Keratinocyte (primary cell): ENCODE results near the gene PUS7L. TPM values are rescaled to one million over a fixed set of nuclear protein-coding genes. Genes with fewer than 3 reads are reported as not detected.

Experiments
- DNase-seq: peaks from one replicate; pipeline ENCODE4 v3.0.0-alpha.2; 2011; ENCODE audit warnings: low read depth, missing footprints, low spot score
- FAIRE-seq: peaks from 2 replicates; lab custom pipeline; 2011; peaks lifted over from hg19 to GRCh38; lab: Jason Lieb, UNC
- H2AFZ ChIP-seq: 2 replicates; pipeline ENCODE4 v1.6.0; 2012; ENCODE audit warnings: low read length, control low read depth, inconsistent platforms; ENCODE audit not compliant: control insufficient read depth
- H3K27ac ChIP-seq: 2 replicates; pipeline ENCODE4 v1.5.1; 2011; ENCODE audit warnings: low read length; ENCODE audit not compliant: control insufficient read depth, insufficient read depth
- H3K27me3 ChIP-seq: 3 replicates; pipeline ENCODE4 v1.6.0; 2011; ENCODE audit warnings: low read length; ENCODE audit not compliant: control insufficient read depth, insufficient read depth; ENCODE audit errors: extremely low read depth
- H3K36me3 ChIP-seq, 2 experiments: 2 replicates in 1 of 2; 3 replicates in 1 of 2; pipeline ENCODE4 v1.5.1; 2011; ENCODE audit warnings: low read length in 2 of 2, mild to moderate bottlenecking in 1 of 2; ENCODE audit not compliant: control insufficient read depth in 2 of 2, insufficient read depth in 2 of 2; ENCODE audit errors: extremely low read depth in 1 of 2
- H3K4me1 ChIP-seq: 3 replicates; pipeline ENCODE4 v1.5.1; 2011; ENCODE audit warnings: low read length; ENCODE audit not compliant: control insufficient read depth, insufficient read depth; ENCODE audit errors: extremely low read depth
- H3K4me2 ChIP-seq: 3 replicates; pipeline ENCODE4 v1.6.0; 2011; ENCODE audit warnings: low read depth, low read length; ENCODE audit not compliant: control insufficient read depth, insufficient read depth; ENCODE audit errors: extremely low read depth
- H3K4me3 ChIP-seq, 3 experiments: fragments of 200-600 bp in 1 of 3; sonication (generic) in 1 of 3; 2 replicates in 2 of 3; 3 replicates in 1 of 3; pipeline ENCODE4 v1.5.1; 2011 to 2016; ENCODE audit warnings: low read length in 3 of 3, mild to moderate bottlenecking in 3 of 3, control low read depth in 2 of 3, inconsistent platforms in 1 of 3, low read depth in 1 of 3, mixed read lengths in 1 of 3, mixed run types in 1 of 3, moderate library complexity in 1 of 3; ENCODE audit not compliant: control insufficient read depth in 2 of 3, insufficient read depth in 2 of 3; ENCODE audit errors: extremely low read depth in 1 of 3
- H3K79me2 ChIP-seq: 2 replicates; pipeline ENCODE4 v1.6.0; 2012; ENCODE audit warnings: low read length; ENCODE audit not compliant: control insufficient read depth, insufficient read depth
- H3K9ac ChIP-seq: 3 replicates; pipeline ENCODE4 v1.6.0; 2011; ENCODE audit warnings: low read length; ENCODE audit not compliant: control insufficient read depth, insufficient read depth; ENCODE audit errors: extremely low read depth
- H3K9me1 ChIP-seq: 3 replicates; pipeline ENCODE4 v1.6.0; 2011; ENCODE audit warnings: low read length; ENCODE audit not compliant: control insufficient read depth, insufficient read depth; ENCODE audit errors: extremely low read depth
- H3K9me3 ChIP-seq: 2 replicates; pipeline ENCODE4 v1.5.1; 2012; ENCODE audit warnings: low read depth, low read length; ENCODE audit not compliant: control insufficient read depth
- H4K20me1 ChIP-seq: 3 replicates; pipeline ENCODE4 v1.6.0; 2011; ENCODE audit warnings: low read length; ENCODE audit not compliant: control insufficient read depth, insufficient read depth; ENCODE audit errors: extremely low read depth
- CTCF ChIP-seq, 3 experiments: IDR thresholded peaks in 1 of 3; conservative IDR thresholded peaks in 1 of 3; optimal IDR thresholded peaks in 1 of 3; 2 replicates in 2 of 3; 3 replicates in 1 of 3; pipeline versions ENCODE3 to v1.5.1; 2011; ENCODE audit warnings: low read length in 3 of 3, mild to moderate bottlenecking in 3 of 3, moderate library complexity in 2 of 3, control low read depth in 1 of 3, inconsistent platforms in 1 of 3; ENCODE audit not compliant: insufficient read depth in 2 of 3; ENCODE audit errors: extremely low read depth in 1 of 3
- EZH2 ChIP-seq: IDR thresholded peaks from one replicate; pipeline ENCODE4 v1.6.1; 2012; ENCODE audit warnings: inconsistent platforms, mild to moderate bottlenecking, low read length, moderate library complexity
- dilution Hi-C: fragments of 300-500 bp; cut with MboI; formaldehyde crosslinking; loops from one replicate; pipeline ENCODE4 v1.7.0; 2020; ENCODE audit warnings: low sequenced_read_pairs; ENCODE audit not compliant: extremely low pct_ligation_motif_present
- polyA plus RNA-seq, 5 experiments: library from polyadenylated mRNA; depleted of rRNA in 3 of 5; stranded (reverse) in 3 of 5; stranded (forward) in 1 of 5; unstranded in 1 of 5; fragments of >200 nt; gene quantifications; 1 replicate in 1 of 5; 2 replicates in 3 of 5; 3 replicates in 1 of 5; pipeline versions ENCODE4 v1.2.1 to v1.2.3, GENCODE V29; 2011 to 2012; ENCODE audit warnings: missing spikeins in 2 of 5, low read depth in 1 of 5, low replicate concordance in 1 of 5

PUS7L gene
- polyA plus RNA-seq, 1 donor (not counting 4 experiments of a cell fraction or from before 2014, with no cell fraction given), result 10.8 TPM

DNA sequence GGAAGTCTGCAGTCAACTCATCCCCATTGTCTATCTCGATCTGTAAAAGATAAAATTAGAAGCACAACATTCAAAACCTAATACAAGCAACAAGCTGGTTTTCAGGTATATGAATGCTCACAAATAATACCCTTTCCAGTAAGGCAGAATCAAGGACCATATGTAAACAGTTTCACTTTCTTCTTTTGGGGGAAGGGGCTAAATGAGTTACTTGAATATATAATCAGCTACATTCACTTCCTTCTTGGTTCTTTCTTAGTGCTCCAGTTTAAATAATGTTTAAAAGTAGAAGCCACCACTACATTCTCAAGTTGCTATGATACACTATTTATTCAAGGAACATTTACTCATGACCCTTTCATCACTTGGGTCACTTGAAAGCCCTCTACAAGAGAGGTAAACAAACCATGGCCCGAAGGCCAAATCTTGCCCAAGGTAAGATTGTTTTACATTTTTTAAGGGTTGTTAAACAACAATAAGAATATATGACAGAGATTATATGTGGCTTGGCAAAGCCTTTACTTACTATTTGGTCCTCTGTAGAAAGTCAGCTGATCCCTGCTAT, 37.2 kb upstream of the PUS7L start:
- no peak overlapping the region for H3K4me2 ChIP-seq

DNA sequence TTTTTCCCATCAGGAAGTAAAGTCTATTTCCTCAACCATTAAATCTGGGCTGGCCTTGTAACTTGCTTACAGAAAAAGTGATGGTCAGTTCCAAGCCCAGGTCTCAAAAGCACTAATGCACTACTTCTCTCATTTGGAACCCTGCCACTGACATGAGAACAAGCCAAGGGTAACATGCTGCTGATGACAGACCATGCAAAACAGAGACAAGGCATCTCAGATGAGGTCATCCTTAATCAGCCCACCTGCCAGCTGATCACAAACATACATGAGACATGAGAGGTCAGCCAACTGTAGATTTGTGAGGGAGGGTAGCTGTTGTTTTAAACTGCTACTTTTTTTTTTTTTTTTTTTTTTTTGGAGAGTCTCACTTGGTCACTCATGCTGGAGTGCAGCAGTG, 31.4 kb upstream of the PUS7L start:
- H3K79me2 ChIP-seq, result no peaks in the 10 kb centered on the region
- peaks cover 1 to 5% of the 10 kb centered on the region in 2 experiments for H3K36me3 ChIP-seq
- no peak overlapping the region for H3K4me3 ChIP-seq
- no peak overlapping the region for H3K4me2 ChIP-seq
- H3K4me1 ChIP-seq, result no peaks in the 10 kb centered on the region
- H3K27ac ChIP-seq, result no peak overlapping the region
- H3K9ac ChIP-seq, result no peak overlapping the region
- dilution Hi-C loops, result no loop called here
- DNase-seq (no peak), FAIRE-seq (no peak)
- no peaks in the 10 kb centered on the region for H3K27me3 ChIP-seq
- H3K9me3 ChIP-seq, result no peaks in the 10 kb centered on the region
- TF ChIP-seq EZH2, result no peak
- TF ChIP-seq CTCF (optimal IDR thresholded peaks at IDR 0.05 in 1 of 3, IDR thresholded peaks at IDR 0.05 in 1 of 3, conservative IDR thresholded peaks at IDR 0.05 in 1 of 3; ENCODE audit: extremely low read depth in 1 of 3, insufficient read depth in 2 of 3, low read length in 3 of 3), result no peak
- H2AFZ ChIP-seq, result no peak overlapping the region
- H4K20me1 ChIP-seq, result no peaks in the 10 kb centered on the region
- H3K9me1 ChIP-seq, result no peaks in the 10 kb centered on the region

More for the DNA sequence above, 37.2 kb upstream of the PUS7L start:
- no peak overlapping the region for H2AFZ ChIP-seq
- no peak for FAIRE-seq
- no peak overlapping the region for H3K9ac ChIP-seq
- DNase-seq, result no peak
- no peaks in the 10 kb centered on the region for H3K4me1 ChIP-seq
- no peaks in the 10 kb centered on the region for H3K27me3 ChIP-seq
- H3K27ac ChIP-seq, result no peak overlapping the region
- TF ChIP-seq EZH2, result no peak
- TF ChIP-seq CTCF (optimal IDR thresholded peaks at IDR 0.05 in 1 of 3, IDR thresholded peaks at IDR 0.05 in 1 of 3, conservative IDR thresholded peaks at IDR 0.05 in 1 of 3; ENCODE audit: extremely low read depth in 1 of 3, insufficient read depth in 2 of 3, low read length in 3 of 3), result no peak
- H4K20me1 ChIP-seq, result peaks cover 2% of the 10 kb centered on the region
- H3K36me3 ChIP-seq, result peaks cover 3 to 11% of the 10 kb centered on the region in 2 experiments
- no peaks in the 10 kb centered on the region for H3K9me1 ChIP-seq
- no peaks in the 10 kb centered on the region for H3K79me2 ChIP-seq
- no peak overlapping the region for H3K4me3 ChIP-seq
- dilution Hi-C loops, result no loop called here
- H3K9me3 ChIP-seq, result no peaks in the 10 kb centered on the region
